NB4 (cell line): ENCODE measurements around the gene RASGEF1B.

Source experiments
- CTCF ChIP-seq: IDR thresholded peaks from one replicate; pipeline ENCODE4 v1.5.1; 2012; ENCODE audit warnings: low read depth, low read length
- MAX ChIP-seq: IDR thresholded peaks from 2 replicates; pipeline ENCODE4 v1.6.1; 2011; ENCODE audit warnings: low read depth, low read length
- MYC ChIP-seq: IDR thresholded peaks from 2 replicates; pipeline ENCODE4 v1.6.1; 2011; ENCODE audit warnings: low read depth, low read length
- POLR2A ChIP-seq: IDR thresholded peaks from 2 replicates; pipeline ENCODE4 v1.6.1; 2011; ENCODE audit warnings: mild to moderate bottlenecking; ENCODE audit not compliant: insufficient read length; ENCODE audit errors: extremely low read depth

GRCh38 chr4:81481151-81481550 is 9.4 kb upstream of the RASGEF1B start:
- TF ChIP-seq POLR2A (no peak), CTCF (no peak), MAX (no peak), MYC (no peak)
